SK-N-SH treated with all-trans-retinoic acid at 6 μM for 48 hours (cell line): Measurements from ENCODE around the gene CRYBG3.

Source experiments
- ATAC-seq: fragments of 200-7000 bp; cut with Tn5 transposase; 3 replicates; pipeline ENCODE4 v1.9.1; 2020; ENCODE audit warnings: mild to moderate bottlenecking, moderate library complexity
- ARNTL ChIP-seq: fragments of 450-650 bp; formaldehyde crosslinking; IDR thresholded peaks from 2 replicates; pipeline ENCODE4 v1.5.0; 2020; ENCODE audit warnings: low read depth, mild to moderate bottlenecking, moderate library complexity, borderline replicate concordance
- BACH2 ChIP-seq: fragments of 250-450 bp; sonication (Bioruptor Pico); IDR thresholded peaks from 2 replicates; pipeline ENCODE4 v1.9.0; 2021; ENCODE audit warnings: mild to moderate bottlenecking, borderline replicate concordance
- CSDC2 ChIP-seq: fragments of 250-450 bp; sonication (Bioruptor Pico); IDR thresholded peaks from 2 replicates; pipeline ENCODE4 v1.5.0; 2020; ENCODE audit warnings: mild to moderate bottlenecking, moderate library complexity
- ESRRG ChIP-seq: fragments of 250-450 bp; sonication (Bioruptor Pico); IDR thresholded peaks from 2 replicates; pipeline ENCODE4 v1.6.1; 2021; ENCODE audit warnings: mild to moderate bottlenecking
- GLIS3 ChIP-seq: fragments of 250-450 bp; sonication (Bioruptor Pico); IDR thresholded peaks from 2 replicates; pipeline ENCODE4 v1.5.0; 2020; ENCODE audit warnings: mild to moderate bottlenecking, moderate library complexity
- ISL1 ChIP-seq: fragments of 250-450 bp; sonication (Bioruptor Pico); IDR thresholded peaks from 2 replicates; pipeline ENCODE4 v2.1.2; 2022; ENCODE audit warnings: mild to moderate bottlenecking, moderate library complexity
- OSR1 ChIP-seq: fragments of 250-450 bp; sonication (Bioruptor Pico); IDR thresholded peaks from 2 replicates; pipeline ENCODE4 v1.8.0; 2022; ENCODE audit warnings: moderate library complexity, mild to moderate bottlenecking, inconsistent platforms
- PPARA ChIP-seq: fragments of 250-450 bp; sonication (Bioruptor Pico); IDR thresholded peaks from 2 replicates; pipeline ENCODE4 v1.5.0; 2020; ENCODE audit warnings: mild to moderate bottlenecking, borderline replicate concordance
- RARB ChIP-seq: fragments of 250-450 bp; sonication (Bioruptor Pico); IDR thresholded peaks from 2 replicates; pipeline ENCODE4 v1.8.0; 2021; ENCODE audit warnings: mild to moderate bottlenecking, moderate library complexity
- SNAI2 ChIP-seq: fragments of 250-450 bp; sonication (Bioruptor Pico); IDR thresholded peaks from 2 replicates; pipeline ENCODE4 v1.5.0; 2020; ENCODE audit warnings: mild to moderate bottlenecking, moderate library complexity
- ZFP3 ChIP-seq: fragments of 250-450 bp; sonication (Bioruptor Pico); IDR thresholded peaks from 2 replicates; pipeline ENCODE4 v1.5.0; 2020; ENCODE audit warnings: mild to moderate bottlenecking, moderate library complexity
- ZFP30 ChIP-seq: fragments of 450-650 bp; formaldehyde crosslinking; IDR thresholded peaks from 2 replicates; pipeline ENCODE4 v1.5.0; 2022; ENCODE audit warnings: mild to moderate bottlenecking, moderate library complexity
- ZNF565 ChIP-seq: fragments of 450-650 bp; formaldehyde crosslinking; conservative IDR thresholded peaks from 2 replicates; pipeline ENCODE4 v1.5.0; 2020; ENCODE audit warnings: low read depth, mild to moderate bottlenecking, moderate library complexity
- ZNF70 ChIP-seq: fragments of 450-650 bp; formaldehyde crosslinking; IDR thresholded peaks from 2 replicates; pipeline ENCODE4 v1.5.0; 2020; ENCODE audit warnings: mild to moderate bottlenecking, moderate library complexity
- ZNF8 ChIP-seq: fragments of 450-650 bp; formaldehyde crosslinking; IDR thresholded peaks from 2 replicates; pipeline ENCODE4 v1.5.0; 2020; ENCODE audit warnings: mild to moderate bottlenecking, moderate library complexity
- TF ChIP-seq, protein P1 (sequence below): fragments of 250-450 bp; sonication (Bioruptor Pico); IDR thresholded peaks from 2 replicates; pipeline ENCODE4 v1.5.1; 2020; ENCODE audit warnings: low read depth, mild to moderate bottlenecking, moderate library complexity
- TF ChIP-seq, protein P2 (sequence below): fragments of 250-450 bp; sonication (Bioruptor Pico); IDR thresholded peaks from 2 replicates; pipeline ENCODE4 v1.8.0; 2021; ENCODE audit warnings: low read depth, mild to moderate bottlenecking, moderate library complexity, borderline replicate concordance
- TF ChIP-seq, protein P3 (sequence below): fragments of 250-450 bp; sonication (Bioruptor Pico); IDR thresholded peaks from 2 replicates; pipeline ENCODE4 v1.8.0; 2020; ENCODE audit warnings: mild to moderate bottlenecking, moderate library complexity, borderline replicate concordance
- TF ChIP-seq, protein P4 (sequence below): fragments of 250-450 bp; sonication (Bioruptor Pico); IDR thresholded peaks from 2 replicates; pipeline ENCODE4 v1.5.1; 2021; ENCODE audit warnings: mild to moderate bottlenecking, moderate library complexity
- TF ChIP-seq, protein P5 (sequence below): fragments of 250-450 bp; sonication (Bioruptor Pico); IDR thresholded peaks from 2 replicates; pipeline ENCODE4 v1.5.0; 2020; ENCODE audit warnings: mild to moderate bottlenecking, moderate library complexity

CRYBG3 gene

DNA sequence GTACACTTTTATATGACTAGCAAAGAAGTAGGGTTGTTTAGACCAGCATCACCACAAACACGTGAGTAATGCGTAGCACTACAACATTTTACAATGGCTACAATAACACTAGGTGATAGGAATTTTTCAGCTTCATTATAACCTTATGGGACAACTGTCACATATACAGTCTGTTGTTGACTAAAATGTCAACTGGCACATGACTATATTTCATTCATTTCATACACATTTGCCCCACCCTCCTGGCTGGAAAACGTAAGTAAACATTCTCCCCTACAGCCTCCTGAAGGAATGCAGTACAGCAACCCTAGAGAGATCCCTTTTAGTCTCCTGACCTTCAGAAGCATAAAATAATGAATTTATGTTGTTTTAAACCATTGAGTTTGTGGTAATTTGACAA is 134.2 kb downstream of the CRYBG3 start:
- ATAC-seq = no peak
- TF ChIP-seq ZFP3 (no peak), SNAI2 (CRISPR knock-in tag) (no peak), ZNF70 (CRISPR knock-in tag) (no peak), ARNTL (CRISPR knock-in tag) (no peak), ESRRG (CRISPR knock-in tag) (no peak), ZNF565 (no peak), OSR1 (CRISPR knock-in tag) (no peak), PPARA (CRISPR knock-in tag) (no peak)

DNA sequence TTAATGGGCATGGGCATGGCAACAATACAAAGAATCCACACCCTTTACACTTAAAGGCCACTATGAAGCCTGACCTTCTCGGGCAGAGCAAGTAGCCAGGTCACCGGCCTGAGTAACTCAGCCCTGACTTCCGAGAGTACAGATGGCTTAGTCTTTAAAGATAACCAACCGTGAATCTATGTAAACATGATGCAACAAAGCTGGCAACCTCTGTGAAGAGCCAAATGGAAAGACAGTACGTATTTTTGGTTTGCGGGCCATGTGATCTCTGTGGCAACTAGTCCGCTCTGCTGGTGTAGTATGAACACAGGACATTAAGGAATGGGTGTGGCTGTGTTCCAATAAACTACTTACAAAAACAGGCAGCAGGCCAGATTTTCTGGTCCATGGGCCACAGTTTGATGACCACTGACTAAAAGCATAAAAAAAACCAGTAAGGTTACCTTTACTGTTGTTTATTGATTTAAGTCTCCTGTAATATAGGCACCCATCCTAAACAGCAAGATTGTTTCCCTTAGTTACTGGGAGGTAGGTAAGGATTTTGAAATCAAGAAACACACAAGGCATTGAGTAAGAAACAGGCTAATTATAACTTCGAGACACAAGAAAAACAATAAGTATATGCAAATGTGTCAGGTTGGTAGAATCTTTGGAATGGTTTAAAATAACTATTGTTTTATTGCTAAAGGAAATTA is 136.0 kb downstream of the CRYBG3 start:
- no peak for ATAC-seq
- TF ChIP-seq ZNF8 (CRISPR knock-in tag) (no peak), BACH2 (CRISPR knock-in tag) (no peak), ARNTL (CRISPR knock-in tag) (no peak), RARB (CRISPR knock-in tag) (no peak), ESRRG (CRISPR knock-in tag) (no peak), ZFP30 (CRISPR knock-in tag) (no peak), ZFP3 (no peak), CSDC2 (CRISPR knock-in tag) (no peak), SNAI2 (CRISPR knock-in tag) (no peak), PPARA (CRISPR knock-in tag) (no peak), ZNF565 (no peak), ZNF70 (CRISPR knock-in tag) (no peak)
- TF ChIP-seq, protein P1, sequence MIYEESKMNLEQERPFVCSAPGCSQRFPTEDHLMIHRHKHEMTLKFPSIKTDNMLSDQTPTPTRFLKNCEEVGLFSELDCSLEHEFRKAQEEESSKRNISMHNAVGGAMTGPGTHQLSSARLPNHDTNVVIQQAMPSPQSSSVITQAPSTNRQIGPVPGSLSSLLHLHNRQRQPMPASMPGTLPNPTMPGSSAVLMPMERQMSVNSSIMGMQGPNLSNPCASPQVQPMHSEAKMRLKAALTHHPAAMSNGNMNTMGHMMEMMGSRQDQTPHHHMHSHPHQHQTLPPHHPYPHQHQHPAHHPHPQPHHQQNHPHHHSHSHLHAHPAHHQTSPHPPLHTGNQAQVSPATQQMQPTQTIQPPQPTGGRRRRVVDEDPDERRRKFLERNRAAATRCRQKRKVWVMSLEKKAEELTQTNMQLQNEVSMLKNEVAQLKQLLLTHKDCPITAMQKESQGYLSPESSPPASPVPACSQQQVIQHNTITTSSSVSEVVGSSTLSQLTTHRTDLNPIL (CRISPR knock-in tag) = no peak
- TF ChIP-seq, protein P2, sequence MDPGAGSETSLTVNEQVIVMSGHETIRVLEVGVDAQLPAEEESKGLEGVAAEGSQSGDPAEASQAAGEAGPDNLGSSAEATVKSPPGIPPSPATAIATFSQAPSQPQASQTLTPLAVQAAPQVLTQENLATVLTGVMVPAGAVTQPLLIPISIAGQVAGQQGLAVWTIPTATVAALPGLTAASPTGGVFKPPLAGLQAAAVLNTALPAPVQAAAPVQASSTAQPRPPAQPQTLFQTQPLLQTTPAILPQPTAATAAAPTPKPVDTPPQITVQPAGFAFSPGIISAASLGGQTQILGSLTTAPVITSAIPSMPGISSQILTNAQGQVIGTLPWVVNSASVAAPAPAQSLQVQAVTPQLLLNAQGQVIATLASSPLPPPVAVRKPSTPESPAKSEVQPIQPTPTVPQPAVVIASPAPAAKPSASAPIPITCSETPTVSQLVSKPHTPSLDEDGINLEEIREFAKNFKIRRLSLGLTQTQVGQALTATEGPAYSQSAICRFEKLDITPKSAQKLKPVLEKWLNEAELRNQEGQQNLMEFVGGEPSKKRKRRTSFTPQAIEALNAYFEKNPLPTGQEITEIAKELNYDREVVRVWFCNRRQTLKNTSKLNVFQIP (CRISPR knock-in tag) = no peak
- TF ChIP-seq, protein P3, sequence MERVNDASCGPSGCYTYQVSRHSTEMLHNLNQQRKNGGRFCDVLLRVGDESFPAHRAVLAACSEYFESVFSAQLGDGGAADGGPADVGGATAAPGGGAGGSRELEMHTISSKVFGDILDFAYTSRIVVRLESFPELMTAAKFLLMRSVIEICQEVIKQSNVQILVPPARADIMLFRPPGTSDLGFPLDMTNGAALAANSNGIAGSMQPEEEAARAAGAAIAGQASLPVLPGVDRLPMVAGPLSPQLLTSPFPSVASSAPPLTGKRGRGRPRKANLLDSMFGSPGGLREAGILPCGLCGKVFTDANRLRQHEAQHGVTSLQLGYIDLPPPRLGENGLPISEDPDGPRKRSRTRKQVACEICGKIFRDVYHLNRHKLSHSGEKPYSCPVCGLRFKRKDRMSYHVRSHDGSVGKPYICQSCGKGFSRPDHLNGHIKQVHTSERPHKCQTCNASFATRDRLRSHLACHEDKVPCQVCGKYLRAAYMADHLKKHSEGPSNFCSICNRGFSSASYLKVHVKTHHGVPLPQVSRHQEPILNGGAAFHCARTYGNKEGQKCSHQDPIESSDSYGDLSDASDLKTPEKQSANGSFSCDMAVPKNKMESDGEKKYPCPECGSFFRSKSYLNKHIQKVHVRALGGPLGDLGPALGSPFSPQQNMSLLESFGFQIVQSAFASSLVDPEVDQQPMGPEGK (CRISPR knock-in tag) = no peak
- TF ChIP-seq, protein P4, sequence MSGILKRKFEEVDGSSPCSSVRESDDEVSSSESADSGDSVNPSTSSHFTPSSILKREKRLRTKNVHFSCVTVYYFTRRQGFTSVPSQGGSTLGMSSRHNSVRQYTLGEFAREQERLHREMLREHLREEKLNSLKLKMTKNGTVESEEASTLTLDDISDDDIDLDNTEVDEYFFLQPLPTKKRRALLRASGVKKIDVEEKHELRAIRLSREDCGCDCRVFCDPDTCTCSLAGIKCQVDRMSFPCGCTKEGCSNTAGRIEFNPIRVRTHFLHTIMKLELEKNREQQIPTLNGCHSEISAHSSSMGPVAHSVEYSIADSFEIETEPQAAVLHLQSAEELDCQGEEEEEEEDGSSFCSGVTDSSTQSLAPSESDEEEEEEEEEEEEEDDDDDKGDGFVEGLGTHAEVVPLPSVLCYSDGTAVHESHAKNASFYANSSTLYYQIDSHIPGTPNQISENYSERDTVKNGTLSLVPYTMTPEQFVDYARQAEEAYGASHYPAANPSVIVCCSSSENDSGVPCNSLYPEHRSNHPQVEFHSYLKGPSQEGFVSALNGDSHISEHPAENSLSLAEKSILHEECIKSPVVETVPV = no peak
- TF ChIP-seq, all 23 proteins: peak for 0

DNA sequence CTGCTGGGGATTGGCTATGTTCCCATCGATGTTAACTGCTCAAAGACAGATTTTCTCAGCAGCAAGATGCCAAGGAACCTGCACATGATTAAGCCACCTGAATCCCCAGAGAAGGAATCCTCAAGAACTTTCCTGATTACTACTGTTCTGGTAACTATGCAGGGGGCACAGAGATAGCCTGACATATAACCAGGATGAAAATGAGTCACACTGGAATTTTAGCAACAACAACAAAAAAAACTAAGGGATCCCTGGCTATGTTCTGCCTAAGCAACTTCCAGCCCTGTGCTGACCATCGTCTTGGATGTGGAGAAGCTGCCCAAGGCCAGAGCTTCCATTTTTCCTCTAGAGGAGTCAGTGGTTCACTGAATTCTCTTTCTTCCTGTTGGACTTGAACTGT is 136.6 kb downstream of the CRYBG3 start:
- ATAC-seq = no peak
- TF ChIP-seq, protein P3 (CRISPR knock-in tag) = no peak
- TF ChIP-seq, protein P2 (CRISPR knock-in tag) = no peak
- TF ChIP-seq ARNTL (CRISPR knock-in tag) (no peak), GLIS3 (CRISPR knock-in tag) (no peak), ZNF565 (no peak), ZNF70 (CRISPR knock-in tag) (no peak), ZFP30 (CRISPR knock-in tag) (no peak), OSR1 (CRISPR knock-in tag) (no peak), ISL1 (CRISPR knock-in tag) (no peak)
- TF ChIP-seq, protein P4 = no peak
- TF ChIP-seq, protein P5, sequence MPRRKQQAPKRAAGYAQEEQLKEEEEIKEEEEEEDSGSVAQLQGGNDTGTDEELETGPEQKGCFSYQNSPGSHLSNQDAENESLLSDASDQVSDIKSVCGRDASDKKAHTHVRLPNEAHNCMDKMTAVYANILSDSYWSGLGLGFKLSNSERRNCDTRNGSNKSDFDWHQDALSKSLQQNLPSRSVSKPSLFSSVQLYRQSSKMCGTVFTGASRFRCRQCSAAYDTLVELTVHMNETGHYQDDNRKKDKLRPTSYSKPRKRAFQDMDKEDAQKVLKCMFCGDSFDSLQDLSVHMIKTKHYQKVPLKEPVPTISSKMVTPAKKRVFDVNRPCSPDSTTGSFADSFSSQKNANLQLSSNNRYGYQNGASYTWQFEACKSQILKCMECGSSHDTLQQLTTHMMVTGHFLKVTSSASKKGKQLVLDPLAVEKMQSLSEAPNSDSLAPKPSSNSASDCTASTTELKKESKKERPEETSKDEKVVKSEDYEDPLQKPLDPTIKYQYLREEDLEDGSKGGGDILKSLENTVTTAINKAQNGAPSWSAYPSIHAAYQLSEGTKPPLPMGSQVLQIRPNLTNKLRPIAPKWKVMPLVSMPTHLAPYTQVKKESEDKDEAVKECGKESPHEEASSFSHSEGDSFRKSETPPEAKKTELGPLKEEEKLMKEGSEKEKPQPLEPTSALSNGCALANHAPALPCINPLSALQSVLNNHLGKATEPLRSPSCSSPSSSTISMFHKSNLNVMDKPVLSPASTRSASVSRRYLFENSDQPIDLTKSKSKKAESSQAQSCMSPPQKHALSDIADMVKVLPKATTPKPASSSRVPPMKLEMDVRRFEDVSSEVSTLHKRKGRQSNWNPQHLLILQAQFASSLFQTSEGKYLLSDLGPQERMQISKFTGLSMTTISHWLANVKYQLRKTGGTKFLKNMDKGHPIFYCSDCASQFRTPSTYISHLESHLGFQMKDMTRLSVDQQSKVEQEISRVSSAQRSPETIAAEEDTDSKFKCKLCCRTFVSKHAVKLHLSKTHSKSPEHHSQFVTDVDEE (CRISPR knock-in tag) = no peak
